Head of caudate nucleus (tissue), 42 donors: ENCODE results near the gene ONECUT2.
A peak's percentile ranks its signal among the peaks of the same experiment; 100 is the strongest.

Source experiments
- DNase-seq, 42 donors: peaks; one replicate each; pipeline versions ENCODE4 v3.0.0 to v3.0.0-alpha.2; 2020 to 2021; ENCODE audit warnings: mixed read lengths in 7 of 42
- intact Hi-C: fragments of 100-400 bp; cut with DNase I; formaldehyde crosslinking; loops from one replicate; pipeline ENCODE4 v1.15.0; 2022

Gene ONECUT2

DNA sequence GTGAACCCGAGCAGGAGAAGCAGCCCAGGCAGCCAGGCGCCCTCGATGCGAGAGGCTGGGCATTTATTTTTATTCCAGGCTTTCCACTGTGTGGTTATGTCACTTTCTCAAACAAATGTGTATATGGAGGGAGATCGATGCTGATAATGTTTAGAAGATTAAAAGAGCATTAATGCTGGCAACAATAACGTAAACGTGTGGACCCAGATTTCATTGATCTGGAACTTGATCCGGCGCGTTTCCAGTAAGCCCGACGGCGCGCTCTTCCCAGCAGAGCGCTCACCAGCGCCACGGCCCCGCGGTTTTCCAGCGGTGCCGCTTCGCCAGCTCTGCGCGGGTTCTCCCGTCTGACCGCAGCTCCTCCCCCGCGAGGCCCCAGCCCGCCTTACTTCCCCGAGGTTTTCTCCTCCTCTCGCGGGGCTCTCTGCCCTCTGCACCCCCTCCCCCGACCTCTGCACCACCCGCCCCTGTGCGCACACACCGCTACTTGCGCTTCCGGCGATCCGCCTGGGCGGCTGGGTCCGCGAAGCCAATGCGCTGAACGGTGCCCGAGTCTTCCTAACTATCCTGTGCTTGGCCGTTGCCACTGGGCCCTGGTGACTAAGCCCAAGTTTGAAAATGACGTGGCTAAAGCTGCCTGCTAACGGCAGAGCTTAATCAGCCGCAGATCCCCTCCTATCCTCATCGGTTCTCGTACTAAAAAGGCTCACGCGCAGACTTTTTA, 6.1 kb downstream of the ONECUT2 start:
- DNase-seq: peak in 2 of 42 donors; percentile 8 to 18

DNA sequence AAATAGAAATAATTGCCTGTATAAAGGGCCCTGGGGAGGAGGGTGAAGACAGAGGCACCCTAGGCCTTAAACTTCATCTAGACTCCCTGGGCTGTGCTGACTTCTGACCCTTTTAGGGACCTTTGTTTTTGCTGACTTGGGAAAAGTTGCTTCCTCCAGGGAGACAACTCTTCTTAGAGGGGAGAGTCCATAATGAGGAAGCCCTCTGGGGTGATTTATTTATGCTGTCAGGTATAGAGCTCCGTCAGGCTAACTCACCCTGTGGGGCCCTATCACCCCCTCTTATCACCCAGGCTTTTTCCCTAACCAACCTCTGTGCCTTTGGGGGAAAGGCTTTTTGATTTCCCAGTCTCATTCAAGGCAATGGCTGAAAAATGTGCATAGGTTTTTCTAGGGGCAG, 8.1 kb downstream of the ONECUT2 start:
- intact Hi-C loops: loop anchor here (10.0 kb wide), 1 partner anchor 688 kb away; no protein-coding TSS in a partner anchor
- DNase-seq: no peak

More for the DNA sequence above, 6.1 kb downstream of the ONECUT2 start:
- intact Hi-C loops: loop anchor here (10.0 kb wide), 1 partner anchor 686 kb away; no protein-coding TSS in a partner anchor

DNA sequence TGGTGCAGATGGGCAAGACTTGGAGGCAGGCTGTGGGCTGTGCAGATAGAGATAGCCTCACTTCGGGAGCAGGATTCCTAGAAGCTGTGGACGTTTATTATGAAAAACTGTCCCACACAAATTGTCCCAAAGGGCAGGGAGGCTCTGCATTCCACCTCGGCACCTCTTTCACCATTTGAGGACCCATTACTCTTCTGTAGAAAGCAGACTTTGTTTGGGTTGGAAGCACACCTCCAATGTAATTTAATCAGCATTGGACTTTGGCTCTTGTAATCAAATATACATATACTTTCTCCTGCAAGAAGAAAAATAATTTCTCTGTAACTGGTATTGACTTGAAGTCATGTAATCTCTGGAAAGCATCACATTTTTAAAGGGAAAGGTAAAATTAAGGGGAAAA, 8.5 kb downstream of the ONECUT2 start:
- intact Hi-C loops: loop anchor here (10.0 kb wide), 1 partner anchor 689 kb away; no protein-coding TSS in a partner anchor
- no peak for DNase-seq

DNA sequence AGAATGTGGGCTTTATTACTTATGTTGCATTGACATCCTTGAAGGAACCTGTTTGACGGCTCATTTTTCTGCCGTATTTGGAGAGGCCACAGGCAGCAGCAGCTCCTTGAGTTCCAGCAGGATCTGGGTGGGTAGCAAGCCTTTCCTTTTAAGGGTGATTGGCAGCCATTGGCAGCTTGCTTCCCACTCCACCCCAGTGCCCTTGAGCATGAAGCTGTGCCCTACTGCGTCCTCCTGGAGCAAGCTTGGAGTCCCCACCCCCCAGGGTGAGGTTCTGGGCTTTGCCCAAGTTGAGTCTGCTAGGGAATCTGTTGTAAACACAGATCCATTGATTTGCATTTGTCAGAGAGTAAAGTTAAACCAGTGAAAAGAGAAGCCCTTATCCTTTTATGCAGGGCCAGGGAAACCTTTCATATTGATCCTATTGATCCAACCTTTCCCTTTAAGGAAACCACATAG, 9.2 kb downstream of the ONECUT2 start:
- intact Hi-C loops: loop anchor here (10.0 kb wide), 1 partner anchor 690 kb away; no protein-coding TSS in a partner anchor
- peak in 23 of 42 donors; percentile 20 to 86 (median 54) for DNase-seq

DNA sequence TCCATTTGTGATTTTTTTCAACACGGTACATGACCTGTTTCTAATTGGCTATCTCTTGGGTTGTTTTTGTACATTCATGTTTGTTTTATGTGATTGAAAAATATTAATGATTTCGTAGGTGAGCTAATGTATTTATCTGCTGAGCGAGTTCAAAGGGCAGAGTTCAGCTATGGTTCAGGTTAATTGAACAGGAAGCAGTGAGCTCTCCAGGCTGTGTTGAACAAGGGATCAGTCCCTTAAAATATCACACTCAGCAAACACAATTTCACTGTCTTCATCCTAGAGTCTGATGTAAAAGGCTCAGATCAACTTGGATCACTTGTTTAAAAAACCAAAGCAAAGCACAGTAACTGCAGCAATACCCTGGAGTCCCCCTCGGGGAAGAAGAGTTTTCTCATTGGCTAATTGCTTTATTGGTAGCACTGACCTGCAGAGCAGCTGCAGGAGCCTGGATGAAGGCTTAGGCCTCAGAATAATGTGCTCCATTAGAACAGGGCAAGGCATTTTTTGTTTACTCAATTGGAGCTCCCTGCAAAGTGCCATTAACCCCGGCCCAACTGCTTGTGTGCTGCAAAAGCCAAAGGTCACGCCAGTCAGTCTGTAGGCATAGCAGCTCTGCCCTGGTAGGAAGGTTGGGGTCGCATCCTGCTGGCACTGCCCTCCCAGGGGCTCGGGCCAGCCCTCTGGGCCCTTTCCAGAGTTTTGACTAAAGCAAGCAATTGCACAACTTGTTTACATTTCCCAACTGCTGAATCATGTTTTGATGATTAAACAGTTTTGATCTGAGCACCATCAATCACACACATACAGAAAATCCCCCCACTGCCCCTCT, 10.5 kb downstream of the ONECUT2 start:
- intact Hi-C loops: loop anchor here (10.0 kb wide), 1 partner anchor 691 kb away; no protein-coding TSS in a partner anchor
- no peak for DNase-seq

DNA sequence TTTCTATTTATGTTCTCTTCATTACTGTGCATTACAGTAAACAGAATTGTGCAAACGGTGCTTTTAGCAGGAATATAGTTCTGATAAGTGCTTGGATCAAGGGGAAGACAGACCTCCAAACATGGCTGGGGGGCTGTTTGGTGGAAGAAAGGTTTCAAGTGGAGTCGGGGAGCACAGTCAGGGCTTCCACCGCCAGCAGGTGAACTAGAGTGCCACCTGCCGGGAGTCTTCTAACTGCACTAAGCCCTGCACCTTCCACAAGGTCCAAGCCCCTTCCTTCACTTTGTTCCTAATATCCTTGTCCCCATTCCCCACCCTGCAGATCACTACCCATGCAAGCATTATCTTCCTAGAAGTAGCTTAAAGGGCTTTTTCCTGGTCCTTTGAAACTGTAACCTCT, 11.1 kb downstream of the ONECUT2 start:
- peak in 26 of 42 donors; percentile 25 to 81 (median 64) for DNase-seq
- intact Hi-C loops: loop anchor here (10.0 kb wide), 1 partner anchor 692 kb away; no protein-coding TSS in a partner anchor

DNA sequence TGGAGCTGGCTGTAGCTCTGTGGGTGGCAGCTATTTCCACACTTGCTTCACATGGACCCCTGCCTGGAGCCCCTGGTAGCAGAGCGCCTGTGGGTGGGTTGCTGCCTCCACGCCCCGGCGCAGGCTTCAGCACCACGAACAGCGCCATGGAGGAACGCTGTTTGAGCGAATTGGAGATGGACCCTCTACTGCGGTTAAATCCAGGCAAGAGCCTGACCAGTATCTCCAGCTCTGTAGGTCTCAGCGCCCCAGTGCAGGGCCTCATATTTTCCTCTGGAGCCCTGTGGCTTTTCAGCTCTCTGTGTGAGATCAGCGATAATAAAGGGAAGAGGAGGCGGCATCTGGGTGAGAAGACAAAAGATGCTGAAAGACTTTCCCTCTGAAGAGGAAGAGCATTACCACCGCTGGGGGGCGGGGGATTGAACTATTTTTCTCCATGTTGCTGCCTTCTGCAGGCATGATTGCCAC, 12.0 kb downstream of the ONECUT2 start:
- intact Hi-C loops: loop anchor here (10.0 kb wide), 1 partner anchor 692 kb away; no protein-coding TSS in a partner anchor

DNA sequence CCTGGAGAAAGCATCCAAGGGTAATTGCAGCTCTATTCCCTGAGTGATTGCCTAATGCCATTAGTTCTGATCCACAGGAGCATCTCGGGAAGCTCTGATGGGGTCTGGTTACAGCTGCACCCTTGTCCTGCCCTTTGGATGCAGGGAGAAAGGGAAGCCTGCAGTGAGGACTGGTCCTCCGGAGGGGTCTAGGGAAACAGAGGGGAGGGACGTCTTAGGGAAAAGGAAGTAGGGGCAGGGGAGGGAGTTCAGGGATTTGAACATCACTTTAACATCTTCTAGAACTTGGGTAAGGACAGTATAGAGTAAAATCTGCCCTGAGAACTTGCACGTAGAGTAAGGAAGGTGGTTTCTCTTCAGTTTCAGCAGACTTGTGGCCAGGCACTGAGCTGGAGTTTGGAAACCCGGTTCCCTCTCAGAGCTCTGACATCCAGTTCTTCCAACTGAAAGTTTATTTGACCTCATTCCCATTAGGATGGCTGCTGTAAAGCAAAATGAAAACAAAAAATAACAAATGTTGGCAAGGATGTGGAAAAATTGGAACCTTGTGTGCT, 20.5 kb downstream of the ONECUT2 start:
- intact Hi-C loops: no loop called here

More for the DNA sequence above, 12.0 kb downstream of the ONECUT2 start:
- peak in 31 of 42 donors; percentile 39 to 86 (median 66) for DNase-seq

DNA sequence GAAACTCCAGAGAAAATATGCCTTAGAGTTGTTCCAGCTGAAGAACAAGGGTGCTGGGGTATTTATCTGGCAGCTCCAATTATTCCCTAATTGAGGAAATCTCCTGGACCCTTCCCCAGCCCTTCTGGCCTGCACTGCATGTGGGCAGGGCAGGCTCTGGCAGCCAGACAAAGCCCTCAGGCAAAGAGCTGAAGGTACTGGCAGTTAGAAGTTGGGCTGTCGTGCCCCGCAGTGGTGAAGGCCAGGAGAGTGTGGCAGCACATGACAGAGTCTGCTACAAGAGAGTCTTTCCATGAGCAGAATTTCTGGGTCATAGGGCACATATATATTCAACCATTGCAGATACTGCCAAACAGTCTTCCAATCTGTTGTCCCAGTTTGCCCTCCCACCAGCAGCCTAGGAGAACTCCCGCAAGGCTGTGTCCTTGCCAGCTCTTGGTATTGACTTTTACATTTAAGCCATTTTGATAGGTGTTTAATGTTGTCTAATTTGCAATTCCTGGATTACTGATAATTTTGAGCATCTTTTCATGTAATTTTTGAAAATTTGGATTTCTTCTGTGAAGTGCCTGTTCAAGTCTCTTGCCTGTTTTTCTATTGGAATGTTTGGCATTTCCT, 26.6 kb downstream of the ONECUT2 start:
- intact Hi-C loops: no loop called here

More for the DNA sequence above, 20.5 kb downstream of the ONECUT2 start:
- no peak for DNase-seq

DNA sequence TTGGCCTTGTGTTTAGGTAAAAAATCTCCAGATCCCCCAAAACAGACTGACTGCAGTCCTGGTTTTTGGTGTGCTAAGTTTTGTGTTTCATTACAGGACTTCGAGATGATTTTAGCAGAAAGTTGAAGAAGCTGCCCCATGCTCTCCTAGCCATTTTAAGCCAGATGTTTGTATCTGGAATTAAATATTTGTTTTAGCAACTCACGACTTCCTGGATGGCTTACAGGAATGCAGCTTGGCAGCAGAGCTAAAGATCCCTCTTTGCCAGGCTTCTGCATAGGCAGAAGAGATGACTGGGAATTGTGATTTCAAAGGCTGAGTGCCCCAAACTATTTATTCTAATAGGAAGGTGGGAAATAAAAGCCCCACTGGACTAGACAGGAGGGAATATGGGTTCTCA, 31.1 kb downstream of the ONECUT2 start:
- no peak for DNase-seq
- intact Hi-C loops: no loop called here

More for the DNA sequence above, 26.6 kb downstream of the ONECUT2 start:
- DNase-seq: no peak

DNA sequence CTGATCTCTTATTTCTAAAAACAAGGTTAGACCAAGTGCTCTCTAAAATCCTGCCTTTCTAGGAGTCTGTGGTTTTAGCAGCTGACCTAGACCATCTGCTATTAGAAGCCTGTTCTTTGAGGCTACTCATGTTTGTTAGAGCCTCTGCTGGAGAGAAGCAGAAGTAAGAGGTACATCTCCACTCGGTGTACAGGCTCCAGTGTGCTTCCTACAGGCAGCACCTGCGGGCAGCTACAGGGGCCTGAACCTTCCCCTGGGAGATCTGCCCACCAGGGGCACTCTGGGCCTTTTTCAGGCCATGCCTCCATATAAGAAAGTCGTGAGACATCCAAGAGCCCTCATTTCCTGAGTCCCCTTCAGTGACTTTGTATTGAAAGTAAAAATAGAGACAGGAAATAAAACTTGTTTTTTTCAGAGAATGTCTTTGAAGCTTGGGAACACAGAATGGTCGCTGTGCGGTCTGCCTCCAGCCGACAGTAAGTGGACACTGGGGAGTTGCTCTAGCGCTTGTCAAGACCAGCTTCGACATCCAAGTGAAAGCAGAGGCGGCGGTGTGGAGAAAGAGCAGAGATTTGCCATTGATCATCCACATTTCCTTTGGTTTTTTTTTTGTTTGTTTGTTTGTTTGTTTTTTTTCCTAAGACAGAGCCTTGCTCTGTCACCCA, 31.7 kb downstream of the ONECUT2 start:
- no peak for DNase-seq
- intact Hi-C loops: no loop called here

DNA sequence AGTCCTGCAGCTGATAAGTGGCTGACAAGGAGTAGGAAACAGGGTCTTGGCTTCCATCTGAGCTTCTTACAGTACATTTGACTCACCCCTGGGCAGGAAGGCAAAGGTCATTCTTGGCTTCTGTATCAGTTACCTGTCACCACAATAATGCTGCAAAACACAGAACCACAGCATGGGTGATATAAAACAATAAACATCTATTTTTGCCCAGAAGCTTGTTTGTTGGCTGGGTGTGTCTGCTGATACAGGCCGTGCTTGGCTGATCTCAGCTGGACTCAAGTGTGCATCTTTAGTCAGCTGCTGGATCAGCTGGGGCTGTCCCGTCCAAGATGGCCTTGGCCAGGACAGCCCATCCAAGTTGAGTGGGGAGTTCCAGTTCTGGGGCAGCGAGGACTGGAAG, 34.7 kb downstream of the ONECUT2 start:
- intact Hi-C loops: no loop called here
- no peak for DNase-seq

DNA sequence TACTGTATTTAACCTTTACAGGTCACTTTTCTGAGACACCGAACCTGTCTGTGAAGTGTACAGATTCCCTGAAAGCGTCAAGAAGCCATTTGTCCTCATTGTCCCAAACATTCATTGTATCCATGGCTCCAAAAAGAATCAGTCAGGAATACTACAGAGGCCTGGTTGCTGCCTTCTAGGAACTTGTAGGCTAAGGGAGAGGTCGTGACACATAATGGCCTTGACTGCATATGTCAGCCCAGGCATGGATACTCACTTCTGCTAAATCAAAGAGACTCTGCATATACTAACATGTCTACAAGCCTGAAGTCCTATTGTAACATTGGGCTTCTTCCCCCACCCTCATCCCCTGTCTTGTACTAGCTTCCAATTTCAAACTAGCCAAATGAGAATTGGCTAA, 40.2 kb downstream of the ONECUT2 start:
- intact Hi-C loops: no loop called here
- DNase-seq: no peak

DNA sequence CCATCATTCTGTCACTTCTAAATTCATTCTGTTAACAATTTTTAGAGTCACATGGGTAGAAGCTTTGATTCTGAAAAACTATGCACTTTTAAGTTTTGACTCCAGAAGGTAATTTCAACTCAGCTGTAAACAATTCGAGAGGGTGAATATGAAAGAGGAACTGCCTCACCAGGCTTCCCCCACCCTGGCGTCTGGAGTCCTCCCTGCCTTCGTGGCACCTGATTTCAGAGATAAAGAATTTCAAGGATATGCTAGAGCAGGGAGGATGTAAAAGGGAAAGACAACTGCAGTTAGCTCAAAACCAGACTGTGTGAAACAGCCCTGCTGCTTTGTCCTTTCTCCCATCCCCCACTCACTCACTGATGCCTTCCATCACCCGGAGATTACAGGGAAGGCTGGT, 40.7 kb downstream of the ONECUT2 start:
- intact Hi-C loops: no loop called here

DNA sequence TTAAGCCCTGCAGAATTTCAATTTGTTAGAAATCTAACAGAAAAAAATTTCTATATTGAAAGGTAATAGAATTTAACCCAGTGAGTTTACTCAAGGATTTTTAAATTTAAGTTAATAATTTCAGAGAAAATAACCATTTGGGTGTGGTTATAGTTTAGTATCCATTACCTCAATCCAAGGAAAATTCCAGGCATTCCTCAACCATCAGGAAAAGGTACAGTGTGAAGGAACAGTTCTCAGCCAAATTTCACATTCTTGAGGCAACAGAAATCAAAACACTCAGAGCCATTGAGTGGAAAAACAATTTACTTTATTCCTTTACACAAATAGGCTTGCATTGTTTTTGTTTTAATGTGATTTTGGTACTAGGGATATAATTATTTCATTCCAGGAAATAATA, 45.6 kb downstream of the ONECUT2 start:
- DNase-seq: no peak

More for the DNA sequence above, 40.7 kb downstream of the ONECUT2 start:
- no peak for DNase-seq

DNA sequence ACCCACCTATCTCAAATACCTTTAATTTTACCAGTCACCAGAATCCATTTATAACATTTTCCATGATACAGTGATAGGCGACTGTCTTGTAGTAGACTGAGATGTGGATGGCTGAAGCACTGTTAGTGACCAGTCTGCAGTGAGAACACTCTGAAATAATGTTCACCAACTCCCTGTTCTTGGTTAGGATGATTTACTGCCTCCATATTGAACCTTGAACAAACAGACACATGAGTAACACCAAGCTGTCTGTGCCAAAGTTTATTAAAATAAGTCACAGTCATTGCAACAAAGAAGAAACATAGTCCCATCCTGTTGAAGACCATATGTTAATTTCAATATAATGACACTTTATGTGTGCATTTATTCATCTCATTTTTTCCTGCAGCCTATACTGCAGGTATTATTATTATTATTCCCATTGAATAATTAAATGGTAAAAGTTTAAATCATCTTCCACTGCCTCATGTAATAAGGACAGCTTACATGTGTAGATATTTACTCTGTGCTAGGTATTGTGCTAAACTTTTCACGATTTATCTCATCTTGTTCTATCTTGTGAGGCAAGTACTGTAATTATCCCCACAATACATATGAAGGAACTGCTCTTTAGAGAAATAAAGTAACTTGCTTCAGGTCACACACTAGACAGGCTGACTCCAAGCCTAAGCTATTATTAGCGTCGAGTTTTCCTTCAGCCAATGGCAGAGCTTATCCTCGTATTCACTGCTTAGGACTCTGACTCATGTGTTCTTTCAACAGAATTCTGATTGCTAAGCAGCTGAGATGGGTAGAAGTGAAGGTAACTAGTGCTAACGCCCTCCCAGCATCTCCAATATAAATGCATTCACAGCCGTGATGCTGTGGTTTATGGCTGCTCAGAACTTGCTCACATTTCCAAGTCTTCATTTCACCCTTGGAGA, 62.5 kb downstream of the ONECUT2 start:
- intact Hi-C loops: no loop called here
- DNase-seq: peak in 26 of 42 donors; percentile 4 to 81 (median 42)

More for the DNA sequence above, 45.6 kb downstream of the ONECUT2 start:
- intact Hi-C loops: no loop called here

DNA sequence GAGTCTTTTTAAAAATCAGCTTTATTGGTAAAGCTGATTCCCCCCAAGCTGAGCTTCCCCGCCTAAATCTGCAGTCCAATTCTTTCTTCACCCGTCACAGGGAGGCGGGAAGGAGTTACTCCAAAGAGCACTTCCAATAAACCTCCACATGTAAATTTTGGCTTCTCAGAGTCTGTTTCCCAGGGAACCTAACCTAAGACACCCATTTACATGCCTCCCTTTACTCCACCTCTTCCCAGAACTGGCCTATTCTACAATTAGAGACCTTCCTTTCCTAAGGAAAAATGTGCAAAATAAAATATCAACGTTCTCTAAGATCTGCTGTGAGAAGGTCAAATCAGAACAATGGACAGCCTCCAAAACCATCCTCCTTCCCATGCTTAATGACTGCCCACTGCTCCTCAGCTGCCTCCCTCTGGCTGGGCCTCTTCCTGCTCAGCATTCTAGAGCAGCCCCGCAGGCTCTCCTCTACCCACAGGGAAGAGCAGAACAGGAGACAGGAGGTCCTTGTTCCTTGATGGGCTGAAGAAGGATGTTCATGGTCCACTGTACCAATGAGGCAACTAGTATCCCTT, 63.6 kb downstream of the ONECUT2 start:
- intact Hi-C loops: no loop called here
- DNase-seq: no peak
